ENCODE data around the gene KRTAP5-4. TPM values are rescaled to one million over a fixed set of nuclear protein-coding genes. Genes with fewer than 3 reads are reported as not detected.
"Not testable (repeated sequence)": the region's sequence is repeated elsewhere in the genome, so short reads cannot be mapped to it uniquely, and the experiment has no call there.

KRTAP5-4 gene
- total RNA-seq, 1 experiment from 2014 or later = not detected

DNA sequence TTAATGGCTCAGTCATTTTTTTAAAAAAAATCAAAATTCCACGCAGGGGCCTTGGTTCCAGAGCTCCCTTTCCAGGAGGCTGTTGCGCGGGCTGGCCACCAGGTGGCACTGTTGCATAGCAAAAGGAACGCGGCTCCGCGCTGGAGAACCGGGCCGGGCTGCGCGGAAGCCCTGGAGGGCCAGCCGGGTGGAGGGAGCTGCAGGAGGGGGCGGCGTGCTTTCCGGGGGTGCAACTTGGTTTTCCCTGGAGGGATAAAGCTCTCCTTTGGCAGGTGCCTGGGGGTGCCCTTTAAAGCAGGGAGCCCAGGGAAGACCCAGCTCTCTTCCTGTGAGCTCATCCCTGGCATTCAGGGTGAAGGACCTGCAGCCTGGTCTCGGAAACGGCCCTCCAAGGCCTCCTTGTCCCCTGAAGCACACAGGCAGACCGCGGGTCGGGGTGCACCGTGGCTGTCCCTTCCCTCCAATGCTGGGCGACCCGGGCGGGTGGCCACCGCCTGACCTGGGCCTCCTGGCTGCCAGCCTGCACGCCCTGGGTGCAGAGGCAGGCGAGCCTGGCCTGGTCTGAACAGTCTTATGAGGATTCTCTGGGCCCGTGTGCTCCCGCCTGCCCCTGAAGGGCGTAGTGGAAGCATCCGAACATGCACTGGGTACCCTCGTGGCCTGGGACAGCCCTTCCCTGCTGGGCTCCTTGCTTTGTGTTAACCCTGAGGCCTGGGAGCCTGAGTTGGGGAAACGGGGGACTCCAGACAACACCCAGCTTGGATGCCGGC lies 31.0 kb upstream of the KRTAP5-4 start:
- peak; percentile 42 for DNase-seq (ENCODE audit: low spot score)

- DNase-seq (ENCODE audit: low spot score) = no peak
Observed at GRCh38 chr11:1652442-1652770, 30.5 kb upstream of the KRTAP5-4 start.

GRCh38 chr11:1652026-1652425 lies 30.1 kb upstream of the KRTAP5-4 start:
- DNase-seq (ENCODE audit: low spot score) = no peak

DNA sequence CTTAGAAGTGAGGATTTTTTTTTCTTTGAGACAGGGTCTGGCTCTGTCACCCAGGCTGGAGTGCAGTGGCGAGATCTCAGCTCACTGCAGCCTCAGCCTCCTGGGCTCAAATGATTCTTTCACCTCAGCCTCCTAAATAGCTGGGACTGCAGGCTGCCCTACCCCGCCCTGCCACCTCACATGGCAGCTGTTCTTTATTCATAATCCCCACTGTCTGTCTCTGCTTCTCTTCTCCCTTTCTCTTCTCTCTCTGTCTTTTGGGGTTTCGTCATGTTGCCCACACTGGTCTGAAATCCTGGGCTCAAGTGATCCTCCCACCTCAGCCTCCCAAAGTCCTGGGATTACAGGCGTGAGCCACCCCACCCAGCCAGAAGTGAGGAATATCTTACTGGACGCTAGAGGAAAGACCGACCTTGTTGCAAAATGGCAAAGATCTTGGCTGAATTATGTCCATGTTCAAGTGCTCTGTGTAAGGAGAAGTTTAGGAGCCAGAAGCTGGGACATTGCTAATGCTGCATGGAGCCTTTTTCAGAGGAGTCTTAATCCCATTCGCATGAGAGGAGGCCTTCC lies 29.6 kb upstream of the KRTAP5-4 start:
- no peak for DNase-seq (ENCODE audit: low spot score)

DNA sequence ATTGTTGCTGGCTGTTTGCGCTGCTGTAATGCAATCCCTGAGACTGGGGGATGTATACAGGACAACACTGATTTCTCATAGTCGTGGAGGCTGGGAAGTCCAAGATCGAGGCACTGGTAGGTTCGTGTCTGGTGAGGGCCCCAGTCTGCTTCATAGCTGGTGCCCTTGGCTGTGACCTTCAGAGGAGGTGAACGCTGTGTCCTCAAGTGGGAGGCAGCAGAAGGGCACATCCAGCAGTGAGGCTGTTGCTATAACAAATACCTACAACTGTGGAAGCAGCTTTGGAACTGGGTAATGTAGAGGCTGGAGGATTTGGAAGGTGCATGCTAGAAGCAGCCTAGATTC lies 29.0 kb upstream of the KRTAP5-4 start:
- no peak for DNase-seq (ENCODE audit: low spot score)

- DNase-seq (ENCODE audit: low spot score) = no peak
Observed at GRCh38 chr11:1650034-1650917, 28.3 kb upstream of the KRTAP5-4 start.

GRCh38 chr11:1648653-1649420 lies 26.9 kb upstream of the KRTAP5-4 start:
- no peak for DNase-seq (ENCODE audit: low spot score)

DNA sequence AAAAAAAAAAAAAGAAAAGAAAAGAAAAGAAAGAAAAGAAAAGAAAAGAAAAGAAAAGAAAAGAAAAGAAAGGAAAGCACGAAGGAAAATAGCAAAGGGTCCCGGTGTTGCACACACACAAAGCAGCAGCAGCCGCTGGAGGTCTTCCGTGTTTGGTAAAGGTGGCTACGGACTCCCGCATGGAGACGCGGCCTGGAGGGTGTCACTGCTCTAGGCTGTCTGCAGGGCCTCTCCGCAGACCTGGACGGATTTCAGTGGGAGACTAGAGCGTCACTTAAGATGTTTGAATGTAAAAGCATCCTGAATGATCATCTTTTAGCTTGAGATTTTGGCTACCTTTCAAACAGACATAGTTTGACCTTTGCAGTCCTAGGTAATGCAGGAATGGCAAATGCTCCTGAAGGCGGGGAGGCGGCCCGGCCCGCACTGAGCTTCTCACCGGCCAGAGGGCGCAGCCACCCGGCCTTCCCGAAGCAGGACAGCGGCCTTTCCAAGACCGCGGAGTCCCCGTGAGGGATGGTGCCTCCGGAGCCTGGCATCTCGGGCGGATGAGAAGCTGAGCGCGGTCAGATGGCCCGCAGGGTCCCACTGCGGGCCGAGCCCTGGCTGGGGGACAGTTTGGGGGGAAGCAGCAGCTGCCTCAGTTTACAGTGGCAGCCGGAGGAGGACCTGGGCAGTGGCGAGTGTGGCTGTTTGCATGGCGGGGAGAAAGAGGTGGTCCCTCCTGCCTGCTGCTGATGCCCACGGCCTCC lies 26.1 kb upstream of the KRTAP5-4 start:
- DNase-seq (ENCODE audit: low spot score) = no peak

- DNase-seq (ENCODE audit: low spot score) = not testable (repeated sequence)
Observed at GRCh38 chr11:1646540-1646939, 24.6 kb upstream of the KRTAP5-4 start.

DNA sequence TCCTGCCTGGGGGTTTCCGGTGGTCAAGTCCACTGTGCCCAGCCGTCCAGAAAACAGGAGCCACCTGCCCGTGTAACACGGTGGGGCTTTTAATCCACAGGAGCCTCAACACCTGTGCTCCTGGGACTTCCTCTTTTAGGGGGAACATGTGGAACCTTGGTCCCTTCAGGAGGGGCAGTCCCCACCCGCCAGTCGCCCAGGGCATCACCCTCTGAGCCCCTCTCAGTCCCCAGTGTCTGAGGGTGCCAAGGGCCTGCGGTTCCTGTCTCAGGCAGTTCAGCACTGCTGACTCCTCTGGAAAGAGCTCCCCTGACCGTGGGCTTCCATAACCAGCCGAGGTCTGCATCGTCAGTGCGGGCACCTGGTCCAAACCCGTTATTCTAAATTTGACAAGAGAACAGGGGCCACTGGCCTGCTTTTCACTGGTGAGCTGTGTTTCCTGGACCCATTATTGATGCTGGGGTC lies 23.5 kb upstream of the KRTAP5-4 start:
- no peak for DNase-seq (ENCODE audit: low spot score)

DNA sequence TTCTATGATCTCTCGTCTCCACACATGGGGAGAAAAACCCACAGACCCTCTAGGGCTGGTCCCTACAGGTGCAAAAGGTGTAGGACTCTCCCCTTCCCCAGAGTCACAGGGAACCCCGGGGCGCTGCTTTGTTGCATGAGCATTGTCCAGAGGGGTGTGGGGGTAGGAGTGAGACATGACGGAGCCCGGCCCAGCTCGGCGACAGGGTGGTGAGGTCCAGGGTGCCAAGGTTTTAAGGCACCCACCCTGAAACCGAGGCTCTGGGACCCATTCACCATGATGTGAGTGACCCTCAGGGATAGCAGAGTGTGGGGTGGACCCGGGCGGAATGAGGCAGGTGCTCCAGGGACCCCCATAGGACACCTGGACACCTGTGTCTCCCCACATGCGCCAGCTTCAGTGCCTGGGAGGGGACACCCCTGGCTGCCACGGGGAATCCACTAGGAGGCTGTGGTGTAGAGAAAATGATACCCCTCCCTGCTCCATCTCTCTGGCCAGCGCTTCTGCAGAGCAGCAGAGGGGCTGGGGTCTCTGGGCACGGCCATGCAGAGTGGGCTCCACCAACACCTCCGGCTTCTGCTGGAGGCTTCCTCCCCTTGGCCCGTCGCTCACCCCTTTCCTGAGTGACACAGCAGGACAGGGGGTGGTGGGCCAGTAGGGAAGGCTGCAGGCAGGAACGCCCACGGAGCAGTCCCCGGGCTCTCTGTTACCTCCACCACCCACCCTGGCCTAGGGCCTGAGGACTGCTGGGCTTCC lies 22.8 kb upstream of the KRTAP5-4 start:
- no peak for DNase-seq (ENCODE audit: low spot score)

- DNase-seq (ENCODE audit: low spot score) = no peak
Observed at GRCh38 chr11:1643146-1643690, 21.3 kb upstream of the KRTAP5-4 start.

DNA sequence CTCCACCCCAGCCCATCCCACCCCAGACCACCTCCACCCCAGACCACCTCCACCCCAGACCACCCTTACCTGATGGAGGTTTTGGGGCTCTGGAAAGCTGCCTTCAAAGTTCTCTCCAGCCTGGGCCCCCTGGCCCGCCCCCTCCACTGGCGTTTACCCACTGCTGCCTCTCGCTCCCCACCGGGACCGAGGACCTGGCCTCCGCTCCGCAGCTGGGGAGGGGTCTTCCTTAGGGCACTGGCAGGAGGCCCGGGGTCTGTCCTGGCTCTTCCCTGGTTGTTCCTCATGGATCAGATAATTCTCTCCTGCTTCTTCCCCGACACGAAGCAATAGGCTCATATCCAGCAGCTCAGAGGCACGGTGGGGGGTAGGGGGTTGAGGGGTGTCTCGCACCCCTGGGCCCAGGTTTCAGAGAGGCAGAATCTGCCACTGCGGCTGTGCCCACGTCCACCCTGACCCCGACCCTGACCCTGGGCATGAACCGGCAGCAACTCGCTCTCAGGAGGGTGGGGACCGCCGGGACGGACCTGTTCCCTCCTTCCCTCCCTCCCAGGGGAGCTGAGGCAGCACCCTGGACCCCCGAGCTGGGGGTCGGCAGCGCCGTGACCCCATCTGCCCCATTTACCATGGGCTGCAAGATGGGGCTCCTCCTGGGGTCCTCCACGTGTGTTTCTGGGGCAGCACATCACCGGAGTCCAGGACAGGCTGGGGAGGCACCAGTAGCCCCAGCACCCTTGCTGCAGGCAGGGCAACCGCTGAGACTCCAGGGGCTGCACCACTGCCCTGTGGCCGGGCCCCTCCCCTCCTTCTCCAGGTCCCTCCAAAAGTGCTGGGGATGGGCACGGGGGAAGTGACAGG lies 20.6 kb upstream of the KRTAP5-4 start:
- DNase-seq (ENCODE audit: low spot score) = no peak

DNA sequence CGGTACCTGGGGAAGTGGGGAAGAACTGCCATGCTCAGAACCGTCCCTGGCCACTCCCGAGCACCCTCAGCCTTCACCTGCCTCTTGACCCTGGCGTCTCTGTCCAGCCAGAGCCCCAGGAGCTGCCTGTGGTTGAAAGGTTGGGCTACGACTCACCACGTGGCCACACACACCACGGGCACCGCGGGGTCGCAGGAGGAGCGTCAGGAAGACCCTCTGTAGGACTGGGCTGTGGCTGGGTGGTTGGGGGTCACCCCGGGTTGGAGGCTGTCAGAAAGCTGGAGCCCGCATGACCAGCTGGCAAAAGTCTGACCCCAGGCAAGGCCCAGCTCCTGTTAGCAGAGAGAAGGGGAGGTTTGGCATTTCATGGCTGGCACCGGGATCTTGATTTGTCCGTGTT lies 19.2 kb upstream of the KRTAP5-4 start:
- DNase-seq (ENCODE audit: low spot score) = no peak

- peak; percentile 41 for DNase-seq (ENCODE audit: low spot score)
Observed at GRCh38 chr11:1640076-1640946, 18.4 kb upstream of the KRTAP5-4 start.

DNA sequence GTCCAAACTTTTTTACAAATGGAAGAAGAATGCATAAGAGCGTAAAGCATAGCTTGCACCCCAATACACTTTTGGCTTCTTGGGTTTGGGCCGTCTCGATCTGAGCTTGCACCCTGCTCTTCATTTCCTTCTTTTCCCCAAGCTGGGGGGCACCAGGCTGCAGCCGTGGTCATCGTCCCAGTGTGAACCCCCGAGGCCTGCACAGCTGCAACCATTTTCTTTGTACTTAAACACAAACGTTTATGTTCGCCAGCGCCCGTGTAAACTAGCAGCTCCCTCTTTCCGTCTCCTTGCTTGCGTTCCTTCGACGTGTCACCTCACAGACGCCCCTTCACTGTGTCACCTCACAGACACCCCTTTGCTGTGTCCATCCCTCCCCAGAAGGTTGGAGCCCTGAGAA lies 17.7 kb upstream of the KRTAP5-4 start:
- DNase-seq (ENCODE audit: low spot score) = no peak

DNA sequence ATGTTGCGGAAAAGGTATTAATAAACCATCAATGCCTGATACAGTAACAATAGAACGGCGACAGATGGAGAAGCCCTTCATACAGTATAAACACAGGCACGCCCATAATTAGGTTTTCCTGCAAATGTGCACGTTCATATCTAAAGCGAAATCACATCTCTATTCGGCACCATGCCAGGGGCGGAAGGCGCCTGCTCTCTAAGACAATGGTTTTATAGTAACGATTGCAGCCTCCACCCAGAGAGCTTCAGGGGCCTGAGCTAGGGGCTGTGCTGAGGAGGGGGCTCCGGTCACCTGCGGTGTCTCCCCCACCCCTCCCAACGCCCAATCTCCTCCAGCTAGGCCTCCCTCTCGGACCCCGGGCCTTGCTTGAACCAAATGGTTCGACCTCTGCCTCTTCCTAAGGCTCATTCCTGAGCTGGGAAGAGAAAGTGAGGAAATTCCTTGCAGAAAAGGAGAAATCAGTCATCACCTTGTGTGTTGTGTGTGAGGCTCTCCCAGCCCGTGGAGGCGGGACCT lies 17.2 kb upstream of the KRTAP5-4 start:
- no peak for DNase-seq (ENCODE audit: low spot score)

DNA sequence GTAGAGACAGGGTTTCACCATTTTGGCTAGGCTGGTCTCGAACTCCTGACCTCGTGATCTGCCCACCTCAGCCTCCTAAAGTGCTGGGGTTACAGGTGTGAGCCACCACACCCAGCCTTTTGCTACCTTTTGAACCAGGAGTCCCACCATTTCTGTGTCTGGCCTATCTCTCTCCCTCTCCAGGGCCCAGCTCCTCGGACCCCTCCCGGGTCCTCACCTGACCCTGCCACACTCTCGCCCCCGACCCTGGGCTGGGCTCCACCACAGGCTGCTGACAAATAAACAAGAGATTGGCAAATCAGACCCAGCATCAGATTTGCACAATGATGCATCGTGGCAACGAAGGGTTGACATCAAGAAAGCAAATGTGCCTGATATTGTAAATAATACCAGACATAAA lies 16.4 kb upstream of the KRTAP5-4 start:
- DNase-seq (ENCODE audit: low spot score) = no peak
